D721Med (cell line): ENCODE measurements around the gene HSD11B2.

Source experiments
- DNase-seq: peaks from one replicate; pipeline ENCODE4 v3.0.0; 2011; ENCODE audit warnings: low spot score; ENCODE audit not compliant: insufficient read length
- FAIRE-seq: peaks from 2 replicates; lab custom pipeline; 2011; peaks lifted over from hg19 to GRCh38; lab: Jason Lieb, UNC
- TF ChIP-seq, protein P1 (sequence below): IDR thresholded peaks from 2 replicates; pipeline ENCODE4 v1.5.1; 2012; ENCODE audit warnings: mild to moderate bottlenecking, control low read depth; ENCODE audit not compliant: insufficient read depth; ENCODE audit errors: missing control alignments

The HSD11B2 gene

GRCh38 chr16:67430977-67431774, at the start of gene HSD11B2:
Gene HSD11B2, plus strand, starts transcription at chr16:67431121. Its CDS starts 128 bp downstream, at chr16:67431249.
- FAIRE-seq, result no peak
- TF ChIP-seq, protein P1, sequence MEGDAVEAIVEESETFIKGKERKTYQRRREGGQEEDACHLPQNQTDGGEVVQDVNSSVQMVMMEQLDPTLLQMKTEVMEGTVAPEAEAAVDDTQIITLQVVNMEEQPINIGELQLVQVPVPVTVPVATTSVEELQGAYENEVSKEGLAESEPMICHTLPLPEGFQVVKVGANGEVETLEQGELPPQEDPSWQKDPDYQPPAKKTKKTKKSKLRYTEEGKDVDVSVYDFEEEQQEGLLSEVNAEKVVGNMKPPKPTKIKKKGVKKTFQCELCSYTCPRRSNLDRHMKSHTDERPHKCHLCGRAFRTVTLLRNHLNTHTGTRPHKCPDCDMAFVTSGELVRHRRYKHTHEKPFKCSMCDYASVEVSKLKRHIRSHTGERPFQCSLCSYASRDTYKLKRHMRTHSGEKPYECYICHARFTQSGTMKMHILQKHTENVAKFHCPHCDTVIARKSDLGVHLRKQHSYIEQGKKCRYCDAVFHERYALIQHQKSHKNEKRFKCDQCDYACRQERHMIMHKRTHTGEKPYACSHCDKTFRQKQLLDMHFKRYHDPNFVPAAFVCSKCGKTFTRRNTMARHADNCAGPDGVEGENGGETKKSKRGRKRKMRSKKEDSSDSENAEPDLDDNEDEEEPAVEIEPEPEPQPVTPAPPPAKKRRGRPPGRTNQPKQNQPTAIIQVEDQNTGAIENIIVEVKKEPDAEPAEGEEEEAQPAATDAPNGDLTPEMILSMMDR, result no peak
- DNase-seq, result no peak

- TF ChIP-seq, protein P1, result no peak
- FAIRE-seq, result no peak
- no peak for DNase-seq
These were observed 47.6 kb upstream of the HSD11B2 start for GRCh38 chr16:67383284-67383683.

DNA sequence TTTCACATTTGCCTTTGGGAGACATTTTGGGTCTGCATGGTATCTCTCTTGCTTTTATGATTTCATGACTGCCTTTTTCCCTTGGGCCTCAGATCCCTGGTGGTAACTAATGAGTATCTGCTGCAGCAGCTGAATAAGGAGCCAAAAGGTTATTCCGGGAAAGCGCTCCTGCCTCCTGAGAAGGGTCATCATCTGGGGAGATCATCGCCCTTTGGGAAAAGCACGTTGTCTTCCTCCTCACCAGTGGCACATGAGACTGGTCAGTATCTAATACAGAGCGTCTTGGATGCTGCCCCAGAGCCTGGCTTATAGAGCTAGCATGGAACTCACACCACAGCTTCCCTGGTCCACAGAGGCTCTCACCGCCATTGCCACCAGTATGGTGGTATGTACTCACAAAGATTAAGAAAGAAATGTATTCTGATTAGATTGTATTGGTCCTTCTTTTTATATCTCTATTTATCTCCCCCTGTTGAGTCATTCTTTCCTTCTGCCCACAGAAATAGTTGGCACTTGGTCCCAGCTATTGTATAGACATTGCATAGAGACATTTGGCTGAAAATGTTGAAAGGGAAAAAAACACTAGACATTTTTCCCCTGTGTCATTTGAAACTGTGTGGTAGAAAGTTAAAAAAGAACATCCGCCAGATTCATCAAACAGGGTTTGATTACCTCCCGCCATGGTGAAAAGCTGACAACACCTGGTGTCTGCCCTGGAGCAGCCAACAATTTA, 46.0 kb upstream of the HSD11B2 start:
- no peak for DNase-seq
- FAIRE-seq, result no peak
- TF ChIP-seq, protein P1, result no peak

GRCh38 chr16:67386861-67387455, 44.0 kb upstream of the HSD11B2 start:
- DNase-seq (no peak), FAIRE-seq (no peak)
- TF ChIP-seq, protein P1, result no peak

DNA sequence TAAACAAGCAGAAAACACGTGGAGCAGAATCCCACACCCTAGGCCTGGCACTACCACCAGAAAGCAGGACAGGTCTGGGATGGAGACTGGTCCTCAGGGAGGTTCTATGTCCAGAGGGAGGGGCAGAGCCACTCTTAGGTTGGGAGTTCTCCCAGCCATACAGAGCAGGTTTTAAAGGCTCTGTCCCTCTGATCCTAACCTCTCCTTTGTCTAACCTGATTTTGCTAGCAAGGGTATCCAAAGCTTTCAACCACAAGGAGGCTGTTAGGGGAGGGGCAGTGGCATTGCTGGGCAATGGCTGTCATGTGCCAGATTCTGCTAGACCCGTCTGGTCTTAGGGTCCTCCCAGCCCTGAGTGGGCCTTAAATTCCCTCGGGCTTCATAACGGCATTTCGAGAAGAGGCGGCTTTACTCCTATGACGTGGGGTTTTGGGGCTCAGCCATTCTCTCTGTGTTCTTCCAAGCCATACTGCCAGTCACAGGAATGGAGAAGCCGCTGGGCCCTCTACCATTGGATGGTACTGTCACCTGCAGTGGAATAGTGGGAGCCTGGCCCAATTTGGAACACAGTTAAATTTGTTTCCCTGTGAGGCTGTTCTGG, 43.3 kb upstream of the HSD11B2 start:
- TF ChIP-seq, protein P1, result no peak
- FAIRE-seq (no peak), DNase-seq (no peak)

GRCh38 chr16:67388191-67388590, 42.7 kb upstream of the HSD11B2 start:
- TF ChIP-seq, protein P1, result no peak
- DNase-seq (no peak), FAIRE-seq (no peak)
